Endothelial cell (in vitro differentiated cells): ENCODE results near the gene HEPN1. TPM values are rescaled to one million over a fixed set of nuclear protein-coding genes. Genes with fewer than 3 reads are reported as not detected.

Experiments
- DNase-seq: peaks from one replicate; pipeline ENCODE4 v3.0.0; 2021; ENCODE audit warnings: low spot score
- H3K27ac Mint-ChIP-seq: one replicate; pipeline ENCODE4 v1.8.0; 2021; ENCODE audit warnings: mixed read lengths, inconsistent platforms; ENCODE audit not compliant: unreplicated experiment
- H3K27me3 Mint-ChIP-seq: one replicate; pipeline ENCODE4 v1.8.0; 2021; ENCODE audit warnings: mild to moderate bottlenecking, moderate library complexity, mixed read lengths, inconsistent platforms; ENCODE audit not compliant: unreplicated experiment
- H3K36me3 Mint-ChIP-seq: one replicate; pipeline ENCODE4 v1.8.0; 2021; ENCODE audit warnings: mild to moderate bottlenecking, low read depth, mixed read lengths, inconsistent platforms; ENCODE audit not compliant: unreplicated experiment
- H3K4me1 Mint-ChIP-seq: one replicate; pipeline ENCODE4 v1.8.0; 2021; ENCODE audit warnings: mild to moderate bottlenecking, mixed read lengths, inconsistent platforms; ENCODE audit not compliant: unreplicated experiment
- H3K4me3 Mint-ChIP-seq: one replicate; pipeline ENCODE4 v1.8.0; 2021; ENCODE audit warnings: mild to moderate bottlenecking, mixed read lengths, inconsistent platforms; ENCODE audit not compliant: unreplicated experiment
- H3K9me3 Mint-ChIP-seq: one replicate; pipeline ENCODE4 v1.8.0; 2021; ENCODE audit warnings: mixed read lengths, inconsistent platforms; ENCODE audit not compliant: unreplicated experiment
- CTCF ChIP-seq: fragments of 200-600 bp; sonication (generic); IDR thresholded peaks from one replicate; pipeline ENCODE4 v1.5.0; 2021; ENCODE audit warnings: antibody characterized with exemption; ENCODE audit not compliant: unreplicated experiment
- total RNA-seq: library from RNA; stranded (reverse); fragmentation: NEBNext Ultra II Directional; extraction: Animal tissue kit (Norgen Biotek cat#: 25700); gene quantifications from one replicate; pipeline ENCODE4 v1.2.1, GENCODE V29; 2021; ENCODE audit not compliant: unreplicated experiment

HEPN1 gene
- total RNA-seq, 1 donor from 2014 or later = not detected

- H3K4me3 Mint-ChIP-seq = no peak overlapping the region
- H3K27me3 Mint-ChIP-seq = peaks cover 28% of the 10 kb centered on the region
- TF ChIP-seq CTCF = no peak
- H3K27ac Mint-ChIP-seq = no peak overlapping the region
- DNase-seq = no peak
- peaks cover 26% of the 10 kb centered on the region for H3K4me1 Mint-ChIP-seq
- peaks cover 4% of the 10 kb centered on the region for H3K36me3 Mint-ChIP-seq
- no peaks in the 10 kb centered on the region for H3K9me3 Mint-ChIP-seq
Observed at GRCh38 chr11:124872741-124873140, 46.3 kb upstream of the HEPN1 start.

- no peaks in the 10 kb centered on the region for H3K9me3 Mint-ChIP-seq
- H3K36me3 Mint-ChIP-seq = peaks cover 4% of the 10 kb centered on the region
- peaks cover 29% of the 10 kb centered on the region for H3K4me1 Mint-ChIP-seq
- peaks cover 28% of the 10 kb centered on the region for H3K27me3 Mint-ChIP-seq
- H3K27ac Mint-ChIP-seq = no peak overlapping the region
- DNase-seq = no peak
- TF ChIP-seq CTCF = no peak
- H3K4me3 Mint-ChIP-seq = peak overlapping the region; percentile 44
Observed at GRCh38 chr11:124873951-124874350, 45.1 kb upstream of the HEPN1 start.

- TF ChIP-seq CTCF = no peak
- Mint-ChIP-seq H3K4me1 (peaks cover 32% of the 10 kb centered on the region), H3K36me3 (peaks cover 4% of the 10 kb centered on the region), H3K4me3 (no peak overlapping the region), H3K9me3 (no peaks in the 10 kb centered on the region), H3K27ac (no peak overlapping the region), H3K27me3 (peaks cover 31% of the 10 kb centered on the region)
- no peak for DNase-seq
Observed at GRCh38 chr11:124874571-124875255, 44.3 kb upstream of the HEPN1 start.

- H3K36me3 Mint-ChIP-seq = peaks cover 2% of the 10 kb centered on the region
- H3K27me3 Mint-ChIP-seq = peaks cover 28% of the 10 kb centered on the region
- no peaks in the 10 kb centered on the region for H3K9me3 Mint-ChIP-seq
- no peak for TF ChIP-seq CTCF
- DNase-seq = no peak
- H3K4me3 Mint-ChIP-seq = peak overlapping the region; percentile 71
- peak overlapping the region; percentile 61 for H3K27ac Mint-ChIP-seq
- peaks cover 38% of the 10 kb centered on the region for H3K4me1 Mint-ChIP-seq
Observed at GRCh38 chr11:124875401-124875800, 43.6 kb upstream of the HEPN1 start.

GRCh38 chr11:124875943-124876817, 42.9 kb upstream of the HEPN1 start:
- Mint-ChIP-seq H3K27me3 (peaks cover 25% of the 10 kb centered on the region), H3K36me3 (no peaks in the 10 kb centered on the region), H3K4me1 (peaks cover 46% of the 10 kb centered on the region), H3K27ac (peak overlapping the region; percentile 18), H3K9me3 (no peaks in the 10 kb centered on the region), H3K4me3 (peak overlapping the region; percentile 89)
- peak; percentile 64 for TF ChIP-seq CTCF
- DNase-seq = peak; percentile 92
